ENCODE data around the gene SOST. TPM values are rescaled to one million over a fixed set of nuclear protein-coding genes. Genes with fewer than 3 reads are reported as not detected.

Gene SOST
- total and polyA plus RNA-seq, 2 donors (not counting 1 experiment from before 2014, with no cell fraction given), result not detected

DNA sequence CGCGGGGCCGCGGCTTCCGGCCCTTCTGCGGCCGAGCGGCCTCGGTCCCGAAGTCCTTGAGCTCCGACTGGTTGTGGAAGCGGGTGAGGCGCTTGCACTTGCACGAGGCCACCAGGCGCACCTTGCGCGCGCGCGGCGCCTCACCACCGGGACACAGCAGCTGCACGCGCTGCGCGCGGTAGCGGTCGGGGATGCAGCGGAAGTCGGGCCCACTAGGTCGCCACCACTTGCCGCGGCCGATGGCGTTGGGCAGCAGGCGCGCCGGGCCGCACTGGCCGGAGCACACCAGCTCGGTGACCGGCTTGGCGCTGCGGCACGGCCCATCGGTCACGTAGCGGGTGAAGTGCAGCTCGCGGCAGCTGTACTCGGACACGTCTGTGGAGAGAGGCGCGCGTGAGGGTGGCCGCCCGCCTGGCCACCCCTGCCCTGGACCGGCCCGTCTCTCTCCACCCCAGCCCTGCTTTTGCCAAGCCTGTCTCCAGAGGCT is 3.2 kb downstream of the SOST start:
- ChIA-PET POLR2A (no interaction called here), CTCF (interaction anchor here (2.0 to 16.1 kb wide), 3 partner anchors 11 to 179 kb away, joined by 6 to 524 read pairs (median 19); no protein-coding TSS in a partner anchor)
- DNase-seq (peak; percentile 23), ATAC-seq (ENCODE audit: low read depth) (no peak)
- peaks cover 0 to 38% (median 9%) of the 10 kb centered on the region in 4 experiments for H3K27me3 ChIP-seq (replicated peaks in 1 of 4; ENCODE audit: control extremely low read depth in 1 of 4, control insufficient read depth in 3 of 4, insufficient read depth in 4 of 4, low read length in 3 of 4)
- Mint-ChIP-seq H3K27me3 (peaks cover 55% of the 10 kb centered on the region), H3K9me3 (ENCODE audit: insufficient read depth) (no peaks in the 10 kb centered on the region), H3K4me1 (no peaks in the 10 kb centered on the region), H3K4me3 (no peak overlapping the region), H3K27ac (no peak overlapping the region)
- 11% methylated on average over 60 of the region's 60 CpGs for WGBS (ENCODE audit: insufficient coverage)
- no peak overlapping the region for H3K27ac ChIP-seq (ENCODE audit: low read length in 2 of 2)
- peak overlapping the region; percentile 35 for H3K4me2 ChIP-seq (replicated peaks; ENCODE audit: low read depth, low read length, poor library complexity, severe bottlenecking)
- no peak overlapping the region for H3K4me3 ChIP-seq (ENCODE audit: control extremely low read depth in 1 of 5, extremely low read depth in 1 of 5, insufficient read depth in 1 of 5, low read depth in 2 of 5, low read length in 4 of 5)
- TF ChIP-seq CTCF (IDR thresholded peaks at IDR 0.05) (no peak), EZH2 (IDR thresholded peaks at IDR 0.05; ENCODE audit: borderline replicate concordance, insufficient read depth, low read depth, low read length, poor library complexity, severe bottlenecking) (no peak)
- H3K9ac ChIP-seq (ENCODE audit: low read length), result no peak overlapping the region
- peaks cover 0 to 5% of the 10 kb centered on the region in 2 donors for H3K4me1 ChIP-seq (ENCODE audit: control insufficient read depth in 2 of 2, insufficient read depth in 2 of 2, low read length in 2 of 2)
- intact Hi-C loops (cut with micrococcal nuclease), result no loop called here
- H3K36me3 ChIP-seq (replicated peaks in 1 of 2; ENCODE audit: control extremely low read depth in 1 of 2, control insufficient read depth in 1 of 2, extremely low read depth in 1 of 2, insufficient read depth in 2 of 2, low read length in 1 of 2), result no peaks in the 10 kb centered on the region
- H2AFZ ChIP-seq (ENCODE audit: insufficient read depth, low read depth, low read length, poor library complexity, severe bottlenecking), result peak overlapping the region; percentile 16
- no peaks in the 10 kb centered on the region for H4K20me1 ChIP-seq (ENCODE audit: control insufficient read depth, insufficient read depth, low read length, poor library complexity, severe bottlenecking)
- H3K9me3 ChIP-seq (ENCODE audit: control extremely low read depth in 1 of 3, control insufficient read depth in 2 of 3, insufficient read depth in 1 of 3, low read length in 2 of 3), result no peaks in the 10 kb centered on the region
- no peaks in the 10 kb centered on the region for H3K79me2 ChIP-seq (ENCODE audit: control insufficient read depth, insufficient read depth, low read length)

GRCh38 chr17:43754947-43755346 is 3.6 kb downstream of the SOST start:
- DNase-seq, result no peak
- ChIA-PET POLR2A (no interaction called here), CTCF (interaction anchor here (16.1 kb wide), 1 partner anchor 58 kb away, joined by 524 read pairs; no protein-coding TSS in a partner anchor)
- ATAC-seq (ENCODE audit: low read depth), result no peak
- Histone ChIP-seq H3K27me3 (replicated peaks in 1 of 4; ENCODE audit: control extremely low read depth in 1 of 4, control insufficient read depth in 3 of 4, insufficient read depth in 4 of 4, low read length in 3 of 4) (peaks cover 0 to 41% (median 9%) of the 10 kb centered on the region in 4 experiments), H3K79me2 (ENCODE audit: control insufficient read depth, insufficient read depth, low read length) (no peaks in the 10 kb centered on the region), H4K20me1 (ENCODE audit: control insufficient read depth, insufficient read depth, low read length, poor library complexity, severe bottlenecking) (no peaks in the 10 kb centered on the region), H3K4me2 (replicated peaks; ENCODE audit: low read depth, low read length, poor library complexity, severe bottlenecking) (peak overlapping the region; percentile 35), H3K9me3 (ENCODE audit: control extremely low read depth in 1 of 3, control insufficient read depth in 2 of 3, insufficient read depth in 1 of 3, low read length in 2 of 3) (no peaks in the 10 kb centered on the region), H3K4me3 (ENCODE audit: control extremely low read depth in 1 of 5, extremely low read depth in 1 of 5, insufficient read depth in 1 of 5, low read depth in 2 of 5, low read length in 4 of 5) (no peak overlapping the region), H3K4me1 (ENCODE audit: control insufficient read depth in 2 of 2, insufficient read depth in 2 of 2, low read length in 2 of 2) (peaks cover 2 to 5% of the 10 kb centered on the region in 2 donors), H3K27ac (ENCODE audit: low read length in 2 of 2) (no peak overlapping the region), H3K9ac (ENCODE audit: low read length) (no peak overlapping the region), H2AFZ (ENCODE audit: insufficient read depth, low read depth, low read length, poor library complexity, severe bottlenecking) (peak overlapping the region; percentile 16), H3K36me3 (replicated peaks in 1 of 2; ENCODE audit: control extremely low read depth in 1 of 2, control insufficient read depth in 1 of 2, extremely low read depth in 1 of 2, insufficient read depth in 2 of 2, low read length in 1 of 2) (no peaks in the 10 kb centered on the region)
- TF ChIP-seq CTCF (IDR thresholded peaks at IDR 0.05), result no peak
- no peak for TF ChIP-seq EZH2 (IDR thresholded peaks at IDR 0.05; ENCODE audit: borderline replicate concordance, insufficient read depth, low read depth, low read length, poor library complexity, severe bottlenecking)
- Mint-ChIP-seq H3K4me3 (no peak overlapping the region), H3K4me1 (peaks cover under 1% of the 10 kb centered on the region), H3K9me3 (ENCODE audit: insufficient read depth) (no peaks in the 10 kb centered on the region), H3K27ac (no peak overlapping the region), H3K27me3 (peaks cover 53% of the 10 kb centered on the region)
- 31% methylated on average over 21 of the region's 21 CpGs for WGBS (ENCODE audit: insufficient coverage)
- intact Hi-C loops (cut with micrococcal nuclease), result no loop called here

Measured in B cell (primary cell).